NOMO-1 treated with dmso at 0.1 percent for 144 hours (cell line): ENCODE measurements around the gene GGTLC1.

Experiments
- DNase-seq: peaks from one replicate; lab custom pipeline; 2025; ENCODE audit not compliant: unreplicated experiment; lab: John Stamatoyannopoulos, UW

The GGTLC1 gene

DNA sequence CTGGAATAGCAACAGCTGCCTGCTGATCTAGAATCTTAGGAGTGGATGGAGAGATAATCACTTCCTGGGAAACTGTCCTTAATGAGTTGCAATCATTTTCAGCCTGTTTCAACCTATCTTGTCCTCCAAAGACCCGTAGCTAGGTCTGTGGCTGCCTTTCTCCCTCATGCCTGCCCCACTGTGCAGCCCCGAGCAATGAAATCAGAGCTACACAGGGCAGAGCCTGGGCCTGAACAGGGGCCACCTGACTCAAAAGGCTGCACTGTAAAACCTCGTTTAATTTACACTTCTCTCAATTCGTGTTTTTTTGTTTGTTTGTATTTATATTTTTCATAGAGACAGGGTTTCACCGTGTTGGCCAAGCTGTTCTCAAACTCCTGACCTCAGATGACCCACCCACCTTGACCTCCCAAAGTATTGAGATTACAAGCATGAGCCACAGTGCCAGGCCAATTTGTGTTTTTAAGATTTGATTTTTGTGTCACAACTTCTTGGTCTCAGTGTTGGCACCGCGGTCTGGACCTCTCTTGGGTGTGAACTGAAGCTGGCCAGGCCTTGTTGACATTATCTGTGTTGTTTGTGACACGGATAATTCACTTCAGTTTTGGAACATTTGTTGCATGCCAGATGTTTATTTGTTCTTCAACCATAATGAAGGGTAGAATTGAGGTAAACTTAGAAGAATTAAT lies 21.5 kb downstream of the GGTLC1 start:
- no peak for DNase-seq

- no peak for DNase-seq
These were observed 22.3 kb downstream of the GGTLC1 start for GRCh38 chr20:23966298-23966697.

DNA sequence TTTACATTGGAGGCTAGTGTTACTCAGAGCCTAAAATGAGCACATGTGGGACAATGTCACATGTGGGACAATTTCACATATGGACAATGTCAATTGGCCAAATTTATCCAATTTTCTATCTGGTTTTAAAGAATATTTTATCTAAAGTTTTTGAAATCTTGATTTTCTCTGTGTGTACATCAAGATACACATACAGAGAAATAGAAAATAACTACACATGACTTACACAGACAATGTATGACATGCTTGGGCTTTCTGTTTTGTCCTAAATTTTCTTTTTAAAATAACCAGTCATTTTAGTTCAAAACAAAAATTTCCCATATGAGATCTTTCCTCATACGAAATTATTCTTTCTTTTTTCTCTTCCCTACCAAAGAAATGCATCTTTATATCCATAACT lies 24.6 kb downstream of the GGTLC1 start:
- no peak for DNase-seq

DNA sequence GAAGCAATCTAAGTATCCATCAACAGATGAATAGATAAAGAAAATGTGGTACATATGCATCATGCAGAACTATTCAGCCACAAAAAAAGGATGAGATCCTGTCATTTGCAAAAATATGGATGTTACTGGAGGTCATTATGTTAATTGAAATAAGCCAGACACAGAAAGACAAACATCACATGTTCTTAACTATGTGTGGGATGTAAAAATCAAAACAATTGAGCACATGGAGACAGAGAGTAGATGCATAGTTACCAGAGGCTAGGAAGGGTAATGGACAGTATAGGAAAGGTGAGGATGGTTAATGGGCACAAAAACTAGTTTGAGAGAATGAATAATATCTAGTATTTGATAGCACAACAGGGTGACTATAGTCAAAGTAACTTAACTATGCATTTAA lies 26.3 kb downstream of the GGTLC1 start:
- DNase-seq = no peak

DNA sequence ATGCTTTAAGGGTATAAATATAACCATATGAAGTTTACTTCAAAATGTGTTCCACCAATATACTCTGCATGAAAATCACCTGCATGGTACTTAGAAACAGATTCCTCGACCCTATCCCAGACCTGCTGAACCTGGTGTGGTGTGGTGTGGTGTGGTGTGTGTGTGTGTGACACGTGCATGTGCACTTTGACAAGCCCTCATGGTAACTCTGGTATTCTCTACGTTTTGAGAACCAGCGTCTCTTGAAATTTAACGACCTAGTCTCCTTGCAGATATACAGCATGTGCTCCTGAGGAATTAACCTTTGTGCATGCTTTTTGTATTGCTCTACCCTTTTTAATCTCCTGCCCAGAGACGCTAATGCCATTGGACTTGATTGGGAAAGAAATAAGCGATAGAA lies 29.5 kb downstream of the GGTLC1 start:
- DNase-seq = no peak

- no peak for DNase-seq
These were observed 32.7 kb downstream of the GGTLC1 start for GRCh38 chr20:23955896-23956295.

- no peak for DNase-seq
These were observed 34.4 kb downstream of the GGTLC1 start for GRCh38 chr20:23954008-23954745.

DNA sequence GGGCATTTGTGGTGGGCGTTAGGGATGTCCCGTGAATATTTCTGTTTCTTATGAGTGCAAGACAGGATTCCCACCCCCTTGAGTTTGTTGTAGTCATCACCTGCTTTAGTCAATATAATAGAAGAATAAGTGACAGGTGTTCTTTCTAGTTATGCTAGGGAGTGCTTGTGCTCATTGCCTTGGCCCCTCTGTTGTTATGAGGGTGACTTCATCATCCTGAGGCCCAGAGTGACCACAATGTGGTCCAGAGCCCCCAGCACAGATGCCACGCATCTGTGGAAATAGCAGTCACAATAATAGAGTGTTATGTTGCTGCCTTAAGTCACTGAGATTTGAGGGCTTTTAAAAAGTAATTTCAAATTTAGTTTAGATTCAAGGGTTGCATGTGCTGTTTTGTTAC lies 42.4 kb downstream of the GGTLC1 start:
- no peak for DNase-seq

- no peak for DNase-seq
These were observed 45.3 kb downstream of the GGTLC1 start for GRCh38 chr20:23943304-23943703.

- DNase-seq = no peak
These were observed 48.9 kb downstream of the GGTLC1 start for GRCh38 chr20:23939641-23940040.

DNA sequence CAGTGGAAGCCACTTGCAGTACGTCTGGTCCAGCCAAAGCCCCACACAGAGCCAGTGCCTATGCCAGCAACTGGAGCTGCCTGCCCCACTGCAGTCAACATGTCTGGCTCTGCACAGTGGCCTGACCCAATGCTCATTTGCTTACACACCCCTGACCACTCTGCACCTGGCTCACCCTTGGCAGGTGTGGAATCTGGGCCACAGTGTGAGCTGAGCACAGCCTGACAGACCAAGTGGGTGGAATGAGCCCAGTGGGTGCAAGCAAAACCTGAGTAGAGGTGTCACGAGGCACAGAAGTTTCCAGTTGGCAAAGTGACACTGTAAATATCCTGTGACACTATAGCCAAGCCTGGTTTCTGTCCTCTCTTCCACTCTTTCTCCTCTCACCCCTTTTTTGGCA lies 49.5 kb downstream of the GGTLC1 start:
- no peak for DNase-seq

DNA sequence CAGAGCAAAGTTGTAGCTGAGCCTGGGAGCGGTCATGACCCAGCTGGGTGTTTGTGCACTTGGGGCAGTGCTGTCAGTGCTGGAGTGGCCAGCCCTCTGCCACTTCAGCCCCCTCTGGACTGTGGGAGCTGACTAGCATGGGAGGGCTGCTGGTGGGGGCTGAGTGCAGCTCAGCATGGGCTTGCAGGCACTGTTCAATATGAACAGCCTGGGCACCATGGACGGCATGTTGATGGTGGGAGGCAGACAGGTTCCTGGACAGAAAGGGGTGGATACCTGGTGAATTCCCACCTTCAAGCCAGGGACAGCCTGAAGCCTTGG lies 50.5 kb downstream of the GGTLC1 start:
- no peak for DNase-seq

- peak; percentile 2 for DNase-seq
These were observed 51.1 kb downstream of the GGTLC1 start for GRCh38 chr20:23937303-23938117.
